Subcutaneous abdominal adipose tissue (tissue), 5 donors: ENCODE measurements around the gene POLRMT.
A peak's percentile ranks its signal among the peaks of the same experiment; 100 is the strongest.

Source experiments
- H3K27ac ChIP-seq: one replicate; pipeline ENCODE4 v1.7.0; 2013; ENCODE audit warnings: low read depth, mild to moderate bottlenecking, inconsistent platforms, low read length, moderate library complexity
- H3K27me3 ChIP-seq, 5 donors: one replicate each; pipeline ENCODE4 v1.7.0; 2013; ENCODE audit warnings: low read length in 5 of 5, inconsistent platforms in 1 of 5; ENCODE audit not compliant: control insufficient read depth in 5 of 5, insufficient read depth in 4 of 5
- H3K36me3 ChIP-seq, 5 donors: one replicate each; pipeline ENCODE4 v1.7.0; 2013; ENCODE audit warnings: low read length in 5 of 5; ENCODE audit not compliant: control insufficient read depth in 5 of 5, insufficient read depth in 5 of 5
- H3K4me1 ChIP-seq, 5 donors: one replicate each; pipeline ENCODE4 v1.7.0; 2013; ENCODE audit warnings: low read length in 5 of 5, mild to moderate bottlenecking in 3 of 5, moderate library complexity in 1 of 5; ENCODE audit not compliant: control insufficient read depth in 5 of 5, insufficient read depth in 5 of 5
- H3K4me3 ChIP-seq, 5 donors: one replicate each; pipeline ENCODE4 v1.7.0; 2013; ENCODE audit warnings: low read length in 5 of 5, low read depth in 1 of 5
- H3K9ac ChIP-seq, 5 donors: one replicate each; pipeline ENCODE4 v1.7.0; 2013; ENCODE audit warnings: low read length in 5 of 5, mild to moderate bottlenecking in 4 of 5, moderate library complexity in 3 of 5
- H3K9me3 ChIP-seq, 5 donors: one replicate each; pipeline ENCODE4 v1.7.0; 2013; ENCODE audit warnings: low read length in 5 of 5; ENCODE audit not compliant: control insufficient read depth in 5 of 5
- donor health status: healthy.
- donor health status: healthy.
- donor health status: healthy.
- donor health status: healthy.
- donor health status: healthy.

The POLRMT gene

GRCh38 chr19:633068-633785 is at the start of gene POLRMT:
Gene POLRMT (minus strand): TSS chr19:633537. CDS start chr19:633512, 25 bp downstream.
- Histone ChIP-seq H3K36me3 (peaks cover 0 to 23% (median 8%) of the 10 kb centered on the region in 5 donors), H3K27ac (peak within 1 kb of the TSS; percentile 75), H3K9me3 (no peaks in the 10 kb centered on the region), H3K4me3 (peak within 1 kb of the TSS; percentile 82 to 93 (median 87)), H3K4me1 (peaks cover 0 to 24% (median 21%) of the 10 kb centered on the region in 5 donors), H3K9ac (peak within 1 kb of the TSS; percentile 10 to 91 (median 85)), H3K27me3 (no peaks in the 10 kb centered on the region)

DNA sequence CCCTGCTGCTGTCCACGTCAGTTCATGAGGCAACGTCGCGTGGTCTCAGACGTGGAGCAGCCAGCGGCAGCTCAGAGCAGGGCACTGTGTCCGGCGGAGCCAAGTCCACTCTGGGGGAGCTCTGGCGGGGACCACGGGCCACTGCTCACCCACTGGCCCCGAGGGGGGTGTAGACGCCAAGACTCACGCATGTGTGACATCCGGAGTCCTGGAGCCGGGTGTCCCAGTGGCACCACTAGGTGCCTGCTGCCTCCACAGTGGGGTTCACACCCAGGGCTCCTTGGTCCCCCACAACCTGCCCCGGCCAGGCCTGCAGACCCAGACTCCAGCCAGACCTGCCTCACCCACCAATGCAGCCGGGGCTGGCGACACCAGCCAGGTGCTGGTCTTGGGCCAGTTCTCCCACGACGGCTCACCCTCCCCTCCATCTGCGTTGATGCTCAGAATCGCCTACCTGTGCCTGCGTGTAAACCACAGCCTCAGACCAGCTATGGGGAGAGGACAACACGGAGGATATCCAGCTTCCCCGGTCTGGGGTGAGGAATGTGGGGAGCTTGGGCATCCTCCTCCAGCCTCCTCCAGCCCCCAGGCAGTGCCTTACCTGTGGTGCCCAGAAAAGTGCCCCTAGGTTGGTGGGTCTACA is 49.5 kb upstream of the POLRMT start:
- Histone ChIP-seq H3K27ac (peak overlapping the region; percentile 30), H3K27me3 (no peaks in the 10 kb centered on the region), H3K4me1 (peaks cover 6 to 40% (median 25%) of the 10 kb centered on the region in 5 donors), H3K9me3 (no peaks in the 10 kb centered on the region), H3K4me3 (no peak overlapping the region), H3K36me3 (peaks cover 0 to 5% (median 0%) of the 10 kb centered on the region in 5 donors), H3K9ac (no peak overlapping the region)

DNA sequence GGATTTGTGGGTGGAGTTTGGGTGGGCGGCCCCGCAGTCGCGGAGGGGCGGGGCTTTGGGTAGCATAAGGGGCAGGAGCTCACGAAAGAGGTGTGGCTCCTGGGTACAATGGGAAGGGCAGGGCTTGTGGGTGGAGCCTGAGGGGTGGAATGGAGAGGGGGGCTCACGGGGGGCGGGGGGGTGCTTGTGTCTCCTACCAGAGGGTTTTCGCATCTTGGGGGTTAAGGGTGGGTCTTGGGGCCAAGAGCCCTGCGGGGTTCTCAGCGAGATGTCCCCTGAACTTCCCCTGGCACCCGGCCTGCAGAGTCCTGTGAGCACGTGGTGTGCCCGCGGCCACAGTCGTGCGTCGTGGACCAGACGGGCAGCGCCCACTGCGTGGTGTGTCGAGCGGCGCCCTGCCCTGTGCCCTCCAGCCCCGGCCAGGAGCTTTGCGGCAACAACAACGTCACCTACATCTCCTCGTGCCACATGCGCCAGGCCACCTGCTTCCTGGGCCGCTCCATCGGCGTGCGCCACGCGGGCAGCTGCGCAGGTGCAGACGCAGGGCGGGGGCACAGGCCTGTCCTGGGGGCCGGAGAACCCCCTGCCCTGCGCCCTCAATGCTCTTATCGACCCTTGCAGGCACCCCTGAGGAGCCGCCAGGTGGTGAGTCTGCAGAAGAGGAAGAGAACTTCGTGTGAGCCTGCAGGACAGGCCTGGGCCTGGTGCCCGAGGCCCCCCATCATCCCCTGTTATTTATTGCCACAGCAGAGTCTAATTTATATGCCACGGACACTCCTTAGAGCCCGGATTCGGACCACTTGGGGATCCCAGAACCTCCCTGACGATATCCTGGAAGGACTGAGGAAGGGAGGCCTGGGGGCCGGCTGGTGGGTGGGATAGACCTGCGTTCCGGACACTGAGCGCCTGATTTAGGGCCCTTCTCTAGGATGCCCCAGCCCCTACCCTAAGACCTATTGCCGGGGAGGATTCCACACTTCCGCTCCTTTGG is 48.0 kb upstream of the POLRMT start:
- H3K27me3 ChIP-seq = peaks cover 0 to 3% (median 0%) of the 10 kb centered on the region in 5 donors
- H3K9me3 ChIP-seq = no peaks in the 10 kb centered on the region
- peak overlapping the region; percentile 46 for H3K27ac ChIP-seq
- peaks cover 0 to 5% (median 0%) of the 10 kb centered on the region in 5 donors for H3K36me3 ChIP-seq
- peak overlapping the region in 3 of 5 donors; percentile 56 to 65 (median 59) for H3K4me3 ChIP-seq
- H3K4me1 ChIP-seq = peaks cover 7 to 49% (median 31%) of the 10 kb centered on the region in 5 donors
- peak overlapping the region in 1 of 5 donors; percentile 56 for H3K9ac ChIP-seq

GRCh38 chr19:680287-681028 is 47.1 kb upstream of the POLRMT start:
- Histone ChIP-seq H3K9ac (peak overlapping the region in 3 of 5 donors; percentile 56 to 66 (median 66)), H3K9me3 (no peaks in the 10 kb centered on the region), H3K27me3 (peaks cover 0 to 3% (median 0%) of the 10 kb centered on the region in 5 donors), H3K36me3 (peaks cover 0 to 5% (median 0%) of the 10 kb centered on the region in 5 donors), H3K4me1 (peaks cover 7 to 55% (median 35%) of the 10 kb centered on the region in 5 donors), H3K4me3 (peak overlapping the region; percentile 56 to 69 (median 61)), H3K27ac (peak overlapping the region; percentile 72)

- H3K36me3 ChIP-seq = peaks cover 0 to 5% (median 0%) of the 10 kb centered on the region in 5 donors
- peaks cover 7 to 63% (median 43%) of the 10 kb centered on the region in 5 donors for H3K4me1 ChIP-seq
- peak overlapping the region; percentile 47 to 68 (median 57) for H3K4me3 ChIP-seq
- H3K27me3 ChIP-seq = peaks cover 0 to 3% (median 0%) of the 10 kb centered on the region in 5 donors
- H3K9ac ChIP-seq = peak overlapping the region in 4 of 5 donors; percentile 43 to 66 (median 66)
- no peaks in the 10 kb centered on the region for H3K9me3 ChIP-seq
- peak overlapping the region; percentile 88 for H3K27ac ChIP-seq
Measured at GRCh38 chr19:679418-680286, 46.3 kb upstream of the POLRMT start.

GRCh38 chr19:678791-679388 is 45.6 kb upstream of the POLRMT start:
- peaks cover 7 to 69% (median 51%) of the 10 kb centered on the region in 5 donors for H3K4me1 ChIP-seq
- peak overlapping the region; percentile 88 for H3K27ac ChIP-seq
- H3K4me3 ChIP-seq = peak overlapping the region; percentile 17 to 68 (median 53)
- peak overlapping the region in 3 of 5 donors; percentile 12 to 66 (median 64) for H3K9ac ChIP-seq
- peaks cover 0 to 3% (median 0%) of the 10 kb centered on the region in 5 donors for H3K27me3 ChIP-seq
- H3K36me3 ChIP-seq = peaks cover 0 to 5% (median 0%) of the 10 kb centered on the region in 5 donors
- H3K9me3 ChIP-seq = no peaks in the 10 kb centered on the region

DNA sequence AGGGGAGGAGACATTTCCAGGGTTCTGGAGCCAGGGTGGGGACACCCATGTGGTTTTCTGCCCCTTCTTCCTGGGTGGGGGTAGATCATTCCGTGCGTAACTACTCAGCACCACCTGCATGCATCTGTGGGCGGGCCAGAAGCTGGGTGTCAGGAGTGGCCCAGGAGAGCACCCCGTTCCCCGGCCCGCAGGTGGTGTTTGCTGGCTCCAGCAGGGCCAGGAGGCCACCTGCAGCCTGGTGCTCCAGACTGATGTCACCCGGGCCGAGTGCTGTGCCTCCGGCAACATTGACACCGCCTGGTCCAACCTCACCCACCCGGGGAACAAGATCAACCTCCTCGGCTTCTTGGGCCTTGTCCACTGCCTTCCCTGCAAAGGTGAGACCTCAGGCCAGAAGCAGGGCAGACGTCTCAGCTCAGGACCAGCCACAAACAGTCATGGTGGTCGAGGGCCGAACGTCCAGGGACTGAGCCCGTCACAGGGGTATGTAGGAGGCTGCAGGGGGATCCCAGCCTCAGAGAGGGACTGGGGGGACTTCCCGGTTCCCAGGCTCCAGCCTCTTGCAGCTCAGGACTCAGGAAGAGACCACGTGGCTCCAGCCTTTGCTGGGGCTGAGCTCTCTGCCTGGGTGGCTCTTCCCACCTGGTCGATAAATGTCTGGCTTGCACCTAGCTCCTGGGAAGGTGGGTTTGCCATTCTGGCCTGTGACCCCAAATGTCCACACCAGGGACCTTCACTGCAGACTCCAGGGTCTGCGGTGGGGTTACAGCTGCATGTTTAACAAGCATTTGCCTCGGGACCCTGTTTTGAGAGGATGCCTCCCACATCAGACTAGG is 44.5 kb upstream of the POLRMT start:
- H3K9me3 ChIP-seq = no peaks in the 10 kb centered on the region
- peaks cover 0 to 3% (median 0%) of the 10 kb centered on the region in 5 donors for H3K27me3 ChIP-seq
- H3K9ac ChIP-seq = peak overlapping the region in 4 of 5 donors; percentile 1 to 77 (median 56)
- peak overlapping the region; percentile 40 to 59 (median 48) for H3K4me3 ChIP-seq
- peaks cover 0 to 5% (median 0%) of the 10 kb centered on the region in 5 donors for H3K36me3 ChIP-seq
- peak overlapping the region; percentile 88 for H3K27ac ChIP-seq
- H3K4me1 ChIP-seq = peaks cover 7 to 71% (median 59%) of the 10 kb centered on the region in 5 donors
